ENCODE data around the gene PRDX4.
"Not testable (repeated sequence)": the region's sequence is repeated elsewhere in the genome, so short reads cannot be mapped to it uniquely, and the experiment has no call there.

The PRDX4 gene

GRCh38 chrX:23660766-23661132 lies 6.5 kb upstream of the PRDX4 start:
- TF ChIP-seq POLR2A (IDR thresholded peaks at IDR 0.05; ENCODE audit: low read depth, low read length) = no peak
- DNase-seq (ENCODE audit: insufficient read length, low spot score) = no peak
- no peak for FAIRE-seq

GRCh38 chrX:23661671-23662070 lies 5.6 kb upstream of the PRDX4 start:
- FAIRE-seq (no peak), DNase-seq (ENCODE audit: insufficient read length, low spot score) (no peak)
- TF ChIP-seq POLR2A (IDR thresholded peaks at IDR 0.05; ENCODE audit: low read depth, low read length) = no peak

DNA sequence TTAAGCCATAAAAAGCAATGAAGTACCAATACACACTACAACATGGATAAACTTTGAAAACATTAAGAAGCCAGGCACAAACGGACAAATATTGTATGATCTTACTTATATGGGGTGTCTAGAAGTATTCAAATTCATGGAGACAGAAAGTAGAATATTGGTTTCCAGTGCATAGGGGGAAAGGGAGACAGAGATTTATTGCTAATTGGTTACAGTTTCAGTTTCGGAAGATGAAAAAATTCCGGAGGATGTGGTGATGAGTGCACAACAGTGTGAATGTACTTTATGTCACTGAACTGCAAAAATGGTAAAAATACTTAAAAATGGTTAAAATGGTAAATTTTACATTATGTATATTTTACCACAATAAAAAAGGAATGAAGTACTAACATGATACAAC lies 5.1 kb upstream of the PRDX4 start:
- no peak for FAIRE-seq
- TF ChIP-seq POLR2A (IDR thresholded peaks at IDR 0.05; ENCODE audit: low read depth, low read length) = no peak
- DNase-seq (ENCODE audit: insufficient read length, low spot score) = no peak

DNA sequence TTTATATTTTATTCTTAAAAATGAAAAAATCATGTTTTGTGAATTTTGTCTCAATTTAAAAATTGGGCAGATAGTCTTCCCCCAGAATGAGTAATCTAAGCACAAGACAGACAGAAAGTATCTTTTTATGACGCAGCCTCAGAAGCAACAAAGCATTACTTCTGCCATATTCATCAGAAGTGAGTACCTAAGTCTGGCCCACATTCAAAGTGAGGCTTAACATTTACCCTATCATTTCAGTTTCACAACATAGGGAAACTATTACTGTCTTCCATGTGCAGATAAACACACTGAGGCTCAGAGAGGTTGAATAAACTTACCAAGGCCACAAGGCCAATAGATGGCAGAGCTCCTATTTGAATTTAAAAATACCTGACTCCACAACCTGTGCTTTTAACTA lies 4.4 kb upstream of the PRDX4 start:
- FAIRE-seq (no peak), DNase-seq (ENCODE audit: insufficient read length, low spot score) (no peak)
- TF ChIP-seq POLR2A (IDR thresholded peaks at IDR 0.05; ENCODE audit: low read depth, low read length) = no peak

- DNase-seq (ENCODE audit: insufficient read length, low spot score) (no peak), FAIRE-seq (no peak)
- TF ChIP-seq POLR2A (IDR thresholded peaks at IDR 0.05; ENCODE audit: low read depth, low read length) = no peak
These were observed 2.8 kb upstream of the PRDX4 start for GRCh38 chrX:23664496-23664895.

GRCh38 chrX:23666282-23666681 lies 1.0 kb upstream of the PRDX4 start:
- DNase-seq (ENCODE audit: insufficient read length, low spot score) (no peak), FAIRE-seq (no peak)
- no peak for TF ChIP-seq POLR2A (IDR thresholded peaks at IDR 0.05; ENCODE audit: low read depth, low read length)

DNA sequence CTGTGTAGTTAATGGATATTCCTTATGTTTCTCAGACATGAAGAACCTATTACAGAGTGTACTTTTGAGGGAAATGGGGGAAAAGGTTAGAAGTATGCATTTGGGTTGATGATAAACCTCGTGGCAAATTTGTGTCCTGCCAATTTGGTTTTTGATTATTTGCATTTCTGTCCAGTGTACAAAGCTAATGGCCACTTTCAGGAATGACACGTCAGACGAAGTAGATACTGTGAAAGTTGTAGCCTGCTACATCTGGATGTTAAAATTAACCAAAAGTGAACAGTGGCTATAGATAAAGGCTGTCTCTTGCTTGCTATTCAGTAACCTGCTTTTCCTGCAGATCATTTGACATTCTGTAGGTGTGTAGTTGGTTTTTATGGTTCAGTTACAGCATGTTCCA lies 1.0 kb downstream of the PRDX4 start:
- FAIRE-seq (no peak), DNase-seq (ENCODE audit: insufficient read length, low spot score) (no peak)
- TF ChIP-seq POLR2A (IDR thresholded peaks at IDR 0.05; ENCODE audit: low read depth, low read length) = no peak

DNA sequence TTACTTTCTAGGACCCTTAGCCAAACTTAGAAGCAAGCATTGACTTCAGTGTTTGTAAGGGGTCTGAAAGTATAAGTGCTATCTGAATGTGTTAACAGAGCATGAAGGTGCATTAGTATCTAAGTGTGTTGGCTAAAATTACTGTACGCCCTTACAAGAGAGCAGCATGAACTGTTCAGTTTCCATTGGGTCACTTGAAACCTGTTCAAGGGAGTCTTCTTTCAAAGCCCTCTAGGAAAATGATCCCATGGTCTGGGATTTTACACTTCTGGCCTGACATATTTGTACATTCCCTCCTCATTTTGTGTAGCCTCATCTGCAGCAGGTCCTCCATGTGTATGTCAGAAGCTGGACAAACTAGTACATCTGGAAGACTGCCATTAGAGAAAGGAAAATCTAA lies 3.2 kb downstream of the PRDX4 start:
- no peak for TF ChIP-seq POLR2A (IDR thresholded peaks at IDR 0.05; ENCODE audit: low read depth, low read length)
- FAIRE-seq = no peak
- no peak for DNase-seq (ENCODE audit: insufficient read length, low spot score)

DNA sequence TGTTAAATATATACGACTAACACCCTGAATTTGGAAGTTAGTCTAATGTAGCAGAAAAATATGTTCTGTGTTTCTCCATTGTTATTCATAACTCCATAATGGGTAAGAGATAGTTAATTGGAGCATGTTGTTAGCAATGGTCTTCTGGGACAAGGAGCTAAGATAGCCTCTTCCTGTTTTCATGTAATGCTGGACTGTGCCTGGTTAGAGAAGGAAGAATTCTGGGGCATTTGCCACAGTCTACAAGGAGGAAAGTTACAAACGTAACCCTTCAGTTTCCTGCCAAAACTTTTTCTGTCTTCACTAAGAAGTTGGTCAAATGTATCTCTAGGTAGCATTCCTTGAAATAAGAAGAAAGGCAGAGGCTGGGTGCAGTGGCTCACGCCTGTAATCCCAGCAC lies 5.8 kb downstream of the PRDX4 start:
- DNase-seq (ENCODE audit: insufficient read length, low spot score) (no peak), FAIRE-seq (no peak)
- TF ChIP-seq POLR2A (IDR thresholded peaks at IDR 0.05; ENCODE audit: low read depth, low read length) = no peak

- DNase-seq (ENCODE audit: insufficient read length, low spot score); FAIRE-seq: not testable (repeated sequence)
These were observed 9.2 kb downstream of the PRDX4 start for GRCh38 chrX:23676486-23676885.

GRCh38 chrX:23692166-23692565 lies 24.9 kb downstream of the PRDX4 start:
- FAIRE-seq = no peak
- DNase-seq (ENCODE audit: insufficient read length, low spot score) = no peak
- no peak for TF ChIP-seq POLR2A (IDR thresholded peaks at IDR 0.05; ENCODE audit: low read depth, low read length)

DNA sequence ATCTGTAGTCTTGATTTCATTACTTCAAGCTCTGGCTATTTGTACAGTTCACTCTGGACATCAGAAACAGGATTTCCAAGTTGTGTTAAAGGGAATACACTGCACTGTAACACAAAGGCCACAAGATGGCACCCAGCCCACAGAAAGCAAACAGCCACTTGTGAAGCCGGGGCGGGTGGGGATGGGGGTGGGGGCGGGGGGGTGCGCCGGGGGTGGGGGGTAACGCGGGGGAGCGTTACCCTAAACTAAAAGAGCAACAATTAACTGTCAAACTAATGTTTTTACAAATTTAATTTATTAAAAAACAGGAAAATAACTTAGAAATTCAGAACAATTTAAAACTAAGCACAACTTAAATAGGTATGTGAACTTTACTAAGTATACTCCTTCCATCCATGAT lies 27.3 kb downstream of the PRDX4 start:
- FAIRE-seq = no peak
- no peak for DNase-seq (ENCODE audit: insufficient read length, low spot score)

DNA sequence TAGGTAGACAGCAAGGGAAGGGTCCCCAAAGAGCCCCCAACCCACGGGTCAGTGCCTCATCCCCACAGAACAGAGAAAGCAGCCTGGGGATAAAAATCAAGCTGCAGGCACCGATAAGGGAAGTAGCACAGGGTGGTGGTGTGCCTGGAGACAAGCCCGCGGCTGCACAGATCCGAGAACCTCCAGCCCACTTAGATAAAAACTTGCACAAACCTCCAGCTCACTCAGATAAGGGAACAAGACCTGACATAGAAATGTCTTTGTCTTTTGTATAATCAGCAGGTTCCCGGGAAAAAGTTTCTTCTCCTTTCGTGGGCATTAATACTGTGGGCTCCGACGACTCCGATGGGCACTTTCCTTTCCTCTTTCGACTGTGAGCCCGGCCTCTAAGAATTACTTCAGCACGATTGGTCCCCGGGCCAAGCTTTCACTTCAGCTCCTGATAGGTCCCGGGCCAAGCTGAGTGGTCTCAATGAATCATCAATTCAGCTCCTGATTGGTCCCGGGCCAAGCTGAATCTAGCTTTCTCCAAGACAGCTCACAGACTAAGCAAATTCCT lies 32.4 kb downstream of the PRDX4 start:
- FAIRE-seq = no peak

More for the DNA sequence above, 27.3 kb downstream of the PRDX4 start:
- no peak for TF ChIP-seq POLR2A (IDR thresholded peaks at IDR 0.05; ENCODE audit: low read depth, low read length)

GRCh38 chrX:23704673-23705206 lies 37.4 kb downstream of the PRDX4 start:
- DNase-seq (ENCODE audit: insufficient read length, low spot score) (no peak), FAIRE-seq (no peak)
- no peak for TF ChIP-seq POLR2A (IDR thresholded peaks at IDR 0.05; ENCODE audit: low read depth, low read length)

More for the DNA sequence above, 32.4 kb downstream of the PRDX4 start:
- no peak for DNase-seq (ENCODE audit: insufficient read length, low spot score)
- TF ChIP-seq POLR2A (IDR thresholded peaks at IDR 0.05; ENCODE audit: low read depth, low read length) = no peak

GRCh38 chrX:23705235-23705634 lies 37.9 kb downstream of the PRDX4 start:
- TF ChIP-seq POLR2A (IDR thresholded peaks at IDR 0.05; ENCODE audit: low read depth, low read length) = no peak
- FAIRE-seq = no peak

More at GRCh38 chrX:23705235-23705634, 37.9 kb downstream of the PRDX4 start:
- no peak for DNase-seq (ENCODE audit: insufficient read length, low spot score)

All from H54 (cell line).